ENCODE data around the gene GPR148. TPM values are rescaled to one million over a fixed set of nuclear protein-coding genes. Genes with fewer than 3 reads are reported as not detected.

The GPR148 gene
- total RNA-seq, 1 donor from 2014 or later: 0.48 TPM

DNA sequence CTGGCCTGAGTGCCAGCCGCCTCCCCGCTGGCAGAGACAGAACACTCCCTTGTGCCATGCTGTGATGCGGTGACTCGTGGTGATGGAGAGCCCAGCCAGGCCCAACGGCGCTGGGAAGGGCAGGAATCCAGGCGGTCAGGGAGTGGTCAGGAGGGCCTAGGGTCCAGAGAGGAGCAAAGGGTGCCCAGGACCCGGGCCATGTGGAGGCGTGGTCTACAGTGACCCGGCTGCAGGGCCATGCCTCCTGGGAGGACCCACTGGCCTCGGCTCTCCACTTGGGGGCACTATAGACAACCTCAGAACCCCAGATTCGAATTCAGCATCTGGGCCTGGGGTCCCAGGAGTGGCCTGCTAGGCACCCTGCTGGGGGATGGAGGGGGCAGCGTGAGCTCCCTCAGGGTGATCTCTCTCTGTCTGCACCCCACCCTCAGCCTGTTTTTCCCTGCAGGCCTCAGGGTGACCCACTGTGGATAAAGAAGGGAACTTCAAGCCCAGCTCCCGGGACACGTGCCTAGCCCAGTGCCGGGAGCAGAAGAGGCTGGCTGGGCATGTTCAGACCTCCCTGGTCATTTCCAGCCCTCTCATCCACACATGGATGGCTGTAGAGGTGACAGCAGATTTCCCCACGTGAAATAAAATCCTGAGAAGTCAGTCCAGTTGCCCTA is 39.5 kb downstream of the GPR148 start:
- H3K27me3 Mint-ChIP-seq: peaks cover 9% of the 10 kb centered on the region
- no peak for DNase-seq (ENCODE audit: extremely low spot score, unreplicated experiment)
- no peak overlapping the region for H3K4me3 Mint-ChIP-seq
- H3K27ac Mint-ChIP-seq: no peak overlapping the region
- H3K4me1 Mint-ChIP-seq (ENCODE audit: unreplicated experiment): no peaks in the 10 kb centered on the region
- no peaks in the 10 kb centered on the region for H3K36me3 Mint-ChIP-seq
- H3K9me3 Mint-ChIP-seq: no peaks in the 10 kb centered on the region
- no peak for TF ChIP-seq CTCF (conservative IDR thresholded peaks at IDR 0.05)

DNA sequence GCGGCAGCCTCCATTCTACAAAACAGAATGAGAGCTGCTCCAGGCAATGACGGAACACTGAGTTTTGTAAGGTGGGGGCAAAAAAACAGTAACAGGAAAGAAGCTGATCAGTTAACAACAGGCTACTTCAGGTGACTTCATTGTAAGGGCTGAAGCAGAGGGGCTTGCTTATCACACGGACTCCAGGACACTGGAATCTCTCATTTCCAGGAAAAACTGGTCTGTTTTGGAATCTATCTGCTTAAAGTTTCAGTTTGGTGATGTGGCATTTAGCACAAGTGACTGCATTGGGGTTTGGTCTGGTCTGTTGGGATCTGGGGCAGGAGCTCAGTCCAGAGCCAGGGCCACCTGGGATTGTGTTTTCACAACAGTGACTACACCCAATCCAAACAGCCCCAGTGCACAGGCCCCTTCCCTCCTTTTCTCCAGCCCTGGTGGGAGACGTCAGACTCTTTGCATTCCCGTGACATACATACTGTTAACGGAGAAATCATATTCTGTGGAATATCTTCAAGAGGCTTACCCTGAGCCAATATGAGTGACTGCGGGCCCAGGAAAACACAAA is 40.6 kb downstream of the GPR148 start:
- Mint-ChIP-seq H3K36me3 (no peaks in the 10 kb centered on the region), H3K9me3 (no peaks in the 10 kb centered on the region), H3K27me3 (peaks cover 9% of the 10 kb centered on the region), H3K4me1 (ENCODE audit: unreplicated experiment) (no peaks in the 10 kb centered on the region), H3K27ac (no peak overlapping the region), H3K4me3 (no peak overlapping the region)
- DNase-seq (ENCODE audit: extremely low spot score, unreplicated experiment): no peak
- no peak for TF ChIP-seq CTCF (conservative IDR thresholded peaks at IDR 0.05)

DNA sequence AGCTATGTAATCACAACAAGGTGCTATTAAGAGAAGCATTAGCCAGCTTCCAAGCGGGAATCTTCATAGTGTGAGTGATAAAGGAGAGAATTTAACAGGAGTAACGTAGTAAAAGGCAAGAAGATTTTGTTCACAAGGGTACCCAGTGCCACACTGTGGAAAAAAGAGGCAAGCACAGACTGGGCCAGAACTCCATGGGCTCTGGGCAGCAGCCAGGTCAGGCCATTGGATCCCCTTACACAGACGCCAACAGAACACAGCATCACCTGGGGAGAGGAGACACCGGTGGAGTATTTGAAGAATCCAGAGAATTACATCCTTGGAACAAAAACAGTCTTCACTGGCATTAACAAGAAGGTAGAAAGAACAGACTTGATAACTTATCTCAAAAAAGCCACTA is 47.7 kb downstream of the GPR148 start:
- Mint-ChIP-seq H3K36me3 (no peaks in the 10 kb centered on the region), H3K4me3 (no peak overlapping the region), H3K4me1 (ENCODE audit: unreplicated experiment) (no peaks in the 10 kb centered on the region), H3K9me3 (no peaks in the 10 kb centered on the region), H3K27ac (no peak overlapping the region), H3K27me3 (peaks cover 14% of the 10 kb centered on the region)
- no peak for TF ChIP-seq CTCF (conservative IDR thresholded peaks at IDR 0.05)
- DNase-seq (ENCODE audit: extremely low spot score, unreplicated experiment): no peak

DNA sequence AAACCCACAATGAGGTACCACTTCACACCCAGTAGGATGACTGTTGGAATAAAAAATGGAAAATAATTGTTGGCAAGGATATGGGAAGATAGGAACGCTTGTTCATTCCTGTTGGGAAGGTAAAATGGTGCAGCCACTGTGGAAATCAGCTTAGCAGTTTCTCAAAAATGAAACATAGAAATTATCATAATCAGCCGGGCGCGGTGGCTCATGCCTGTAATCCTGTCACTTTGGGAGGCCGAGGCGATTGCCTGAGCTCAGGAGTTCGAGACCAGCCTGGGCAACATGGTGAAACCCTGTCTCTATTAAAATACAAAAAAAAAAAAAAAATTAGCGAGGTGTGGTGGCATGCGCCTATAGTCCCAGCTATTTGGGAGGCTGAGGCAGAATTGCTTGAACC is 49.9 kb downstream of the GPR148 start:
- H3K4me3 Mint-ChIP-seq: no peak overlapping the region
- no peaks in the 10 kb centered on the region for H3K4me1 Mint-ChIP-seq (ENCODE audit: unreplicated experiment)
- DNase-seq (ENCODE audit: extremely low spot score, unreplicated experiment): peak; percentile 29
- H3K9me3 Mint-ChIP-seq: no peaks in the 10 kb centered on the region
- no peak for TF ChIP-seq CTCF (conservative IDR thresholded peaks at IDR 0.05)
- H3K27ac Mint-ChIP-seq: no peak overlapping the region
- no peaks in the 10 kb centered on the region for H3K36me3 Mint-ChIP-seq
- peaks cover 16% of the 10 kb centered on the region for H3K27me3 Mint-ChIP-seq

Other genes with a start within 250 kb of the GPR148 start
- 2.1 and 3.9 TPM in 2 replicates for gene POTEI, start 219.7 kb upstream of the GPR148 start, total RNA-seq (ENCODE audit: low replicate concordance)
- gene CFC1B, start 207.8 kb upstream of the GPR148 start, total RNA-seq (ENCODE audit: low replicate concordance): not detected in 2 replicates
- 25.5 and 27.1 TPM in 2 replicates for gene CFC1, start 129.5 kb upstream of the GPR148 start, total RNA-seq (ENCODE audit: low replicate concordance)
- not detected in 2 replicates for gene POTEJ, start 117.6 kb upstream of the GPR148 start, total RNA-seq (ENCODE audit: low replicate concordance)
- 3.9 and 10.9 TPM in 2 replicates for gene AMER3, start 26.5 kb downstream of the GPR148 start, total RNA-seq (ENCODE audit: low replicate concordance)
- 15.7 and 31.4 TPM in 2 replicates for gene ARHGEF4, start 107.8 kb downstream of the GPR148 start, total RNA-seq (ENCODE audit: low replicate concordance)